ENCODE measurements around the gene ALAS1. TPM values are rescaled to one million over a fixed set of nuclear protein-coding genes. Genes with fewer than 3 reads are reported as not detected.

ALAS1 gene
- total RNA-seq, 6 experiments from 2014 or later: 73.4 to 783 (median 147) TPM

DNA sequence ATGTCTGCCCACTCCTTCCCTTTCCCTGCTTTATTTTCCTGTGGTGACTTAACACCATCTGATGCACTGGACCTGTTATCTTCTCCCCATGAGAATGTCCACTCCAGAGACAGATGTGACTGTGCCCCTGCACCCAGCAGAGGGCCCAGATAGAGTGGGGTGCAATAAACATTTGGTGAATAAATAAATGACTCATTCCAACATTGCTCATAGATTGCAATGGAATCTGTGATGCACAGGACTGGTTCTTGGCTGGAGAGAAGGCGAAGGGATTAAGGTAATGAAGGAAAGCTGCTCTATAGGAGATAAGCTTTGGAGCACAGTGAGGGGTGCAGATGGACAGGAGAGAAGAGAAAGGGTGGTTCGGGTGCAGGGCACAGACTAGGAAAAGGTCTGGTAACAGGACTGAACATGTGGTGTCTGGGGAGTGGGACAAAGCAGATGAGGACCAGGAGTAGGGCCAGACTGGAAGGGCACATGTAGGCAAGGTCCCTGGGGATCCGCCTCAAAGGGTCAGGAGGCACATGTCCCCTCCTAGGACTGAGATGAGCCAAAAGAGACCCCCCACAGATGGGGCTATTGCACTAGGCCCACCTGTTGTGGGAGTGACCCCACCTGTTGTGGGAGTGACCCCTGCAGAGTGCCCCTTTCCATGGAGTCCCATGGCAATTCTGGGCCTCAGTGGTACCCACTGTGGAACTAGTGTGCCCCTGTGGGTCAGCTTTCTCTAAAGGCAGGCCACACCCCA, 26.3 kb upstream of the ALAS1 start:
- Histone ChIP-seq H3K36me3 (no peaks in the 10 kb centered on the region), H3K4me1 (peaks cover 0 to 27% (median 6%) of the 10 kb centered on the region in 4 donors), H3K9me3 (no peaks in the 10 kb centered on the region), H3K4me3 (no peak overlapping the region), H3K27ac (peak overlapping the region in 1 of 3 donors; percentile 50), H3K27me3 (no peaks in the 10 kb centered on the region)
- TF ChIP-seq, protein P1, sequence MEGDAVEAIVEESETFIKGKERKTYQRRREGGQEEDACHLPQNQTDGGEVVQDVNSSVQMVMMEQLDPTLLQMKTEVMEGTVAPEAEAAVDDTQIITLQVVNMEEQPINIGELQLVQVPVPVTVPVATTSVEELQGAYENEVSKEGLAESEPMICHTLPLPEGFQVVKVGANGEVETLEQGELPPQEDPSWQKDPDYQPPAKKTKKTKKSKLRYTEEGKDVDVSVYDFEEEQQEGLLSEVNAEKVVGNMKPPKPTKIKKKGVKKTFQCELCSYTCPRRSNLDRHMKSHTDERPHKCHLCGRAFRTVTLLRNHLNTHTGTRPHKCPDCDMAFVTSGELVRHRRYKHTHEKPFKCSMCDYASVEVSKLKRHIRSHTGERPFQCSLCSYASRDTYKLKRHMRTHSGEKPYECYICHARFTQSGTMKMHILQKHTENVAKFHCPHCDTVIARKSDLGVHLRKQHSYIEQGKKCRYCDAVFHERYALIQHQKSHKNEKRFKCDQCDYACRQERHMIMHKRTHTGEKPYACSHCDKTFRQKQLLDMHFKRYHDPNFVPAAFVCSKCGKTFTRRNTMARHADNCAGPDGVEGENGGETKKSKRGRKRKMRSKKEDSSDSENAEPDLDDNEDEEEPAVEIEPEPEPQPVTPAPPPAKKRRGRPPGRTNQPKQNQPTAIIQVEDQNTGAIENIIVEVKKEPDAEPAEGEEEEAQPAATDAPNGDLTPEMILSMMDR (IDR thresholded peaks at IDR 0.05): no peak
- TF ChIP-seq POLR2A (IDR thresholded peaks at IDR 0.05): no peak
- 90% methylated on average over 2 of the region's 3 CpGs for WGBS (ENCODE audit: insufficient coverage, low coverage, low lambda C conversion rate, missing lambda C conversion rate)
- intact Hi-C loops (cut with DNase I): no loop called here
- ATAC-seq: peak in 1 of 4 donors; percentile 72
- peak in 1 of 3 donors; percentile 12 for DNase-seq

DNA sequence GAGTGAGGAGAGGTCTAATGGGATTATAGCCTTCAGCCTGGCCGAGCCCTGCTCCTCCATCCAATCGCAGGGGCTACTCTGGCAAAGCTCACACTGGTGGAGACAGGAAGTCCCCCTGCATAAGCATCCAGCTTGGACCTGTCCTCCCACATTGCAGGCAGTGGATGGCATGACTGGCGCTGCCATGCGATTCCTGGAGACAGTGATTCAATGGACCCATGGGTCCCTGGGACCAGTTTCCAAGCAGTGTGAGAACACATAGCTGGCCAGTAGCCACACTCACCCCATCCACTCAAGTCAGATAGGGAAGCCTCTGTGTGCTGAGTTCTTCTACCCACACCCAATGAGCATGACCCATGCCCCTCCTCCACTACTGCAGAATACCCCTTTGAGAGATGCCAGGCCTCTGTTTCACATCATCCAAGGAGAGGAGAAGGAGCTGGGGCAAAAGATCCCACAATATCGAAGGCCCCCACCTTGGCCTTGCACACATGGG, 25.6 kb upstream of the ALAS1 start:
- WGBS (ENCODE audit: insufficient coverage, low coverage, low lambda C conversion rate, missing lambda C conversion rate): no CpG with 5 or more reads among the region's 5 CpGs
- TF ChIP-seq, protein P1 (IDR thresholded peaks at IDR 0.05): no peak
- TF ChIP-seq POLR2A (IDR thresholded peaks at IDR 0.05): no peak
- intact Hi-C loops (cut with DNase I): no loop called here

DNA sequence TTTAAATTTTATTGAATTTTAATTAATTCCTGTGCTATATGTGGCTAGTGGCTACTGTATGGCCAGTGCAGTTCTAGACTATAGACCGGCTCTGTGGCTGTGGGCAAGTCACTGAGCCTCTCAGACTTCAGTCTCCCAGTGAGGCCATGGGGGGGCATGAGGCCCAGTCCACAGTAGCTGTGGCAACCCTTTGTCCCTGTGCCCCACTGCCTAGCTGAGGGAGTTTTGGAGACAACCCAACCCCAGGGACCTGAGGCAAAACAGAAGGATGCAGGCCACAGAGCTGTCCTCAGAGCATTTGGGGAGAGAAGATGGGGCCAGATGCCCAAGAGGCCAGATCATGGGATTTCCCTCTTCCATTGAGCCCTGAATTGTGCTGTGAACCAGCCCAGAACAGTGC, 24.9 kb upstream of the ALAS1 start:
- DNase-seq (peak in 2 of 3 donors; percentile 12 to 29), ATAC-seq (no peak)
- no peaks in the 10 kb centered on the region for H3K36me3 ChIP-seq
- TF ChIP-seq, protein P1 (IDR thresholded peaks at IDR 0.05): no peak
- no peak for TF ChIP-seq POLR2A (IDR thresholded peaks at IDR 0.05)
- H3K27ac ChIP-seq: no peak overlapping the region
- H3K27me3 ChIP-seq: no peaks in the 10 kb centered on the region
- no peak overlapping the region for H3K4me3 ChIP-seq
- no peaks in the 10 kb centered on the region for H3K9me3 ChIP-seq
- intact Hi-C loops (cut with DNase I): no loop called here
- H3K4me1 ChIP-seq: peaks cover 0 to 28% (median 7%) of the 10 kb centered on the region in 4 donors
- 100% methylated on average over 1 of the region's 1 CpG for WGBS (ENCODE audit: insufficient coverage, low coverage, low lambda C conversion rate, missing lambda C conversion rate)

More for the DNA sequence above, 25.6 kb upstream of the ALAS1 start:
- DNase-seq (peak in 1 of 3 donors; percentile 15), ATAC-seq (no peak)
- Histone ChIP-seq H3K27me3 (no peaks in the 10 kb centered on the region), H3K9me3 (no peaks in the 10 kb centered on the region), H3K27ac (no peak overlapping the region), H3K4me1 (peaks cover 0 to 24% (median 7%) of the 10 kb centered on the region in 4 donors), H3K36me3 (no peaks in the 10 kb centered on the region), H3K4me3 (no peak overlapping the region)

DNA sequence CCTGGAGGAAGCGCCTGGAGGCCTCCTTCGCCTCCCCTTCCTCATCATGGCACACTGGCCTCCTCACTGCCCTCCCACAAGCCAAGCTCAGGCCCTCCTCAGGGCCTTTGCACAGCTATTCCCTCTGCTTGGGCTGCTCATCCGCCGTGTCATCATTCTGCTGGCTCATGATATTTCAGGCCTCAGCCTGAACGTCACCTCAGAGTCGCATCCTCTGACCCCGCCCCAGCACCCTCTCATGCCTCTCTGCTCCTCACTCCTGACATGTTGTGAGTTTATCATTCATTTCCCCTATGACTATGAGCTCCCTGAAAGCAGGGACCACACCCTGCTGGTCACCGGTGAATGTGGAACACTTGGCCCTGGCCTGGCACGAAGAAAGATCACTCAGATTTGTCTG, 23.1 kb upstream of the ALAS1 start:
- ATAC-seq: no peak
- peak in 2 of 3 donors; percentile 12 to 46 for DNase-seq
- TF ChIP-seq POLR2A (IDR thresholded peaks at IDR 0.05): no peak
- TF ChIP-seq, protein P1 (IDR thresholded peaks at IDR 0.05): no peak
- 74% methylated on average over 4 of the region's 9 CpGs for WGBS (ENCODE audit: insufficient coverage, low coverage, low lambda C conversion rate, missing lambda C conversion rate)
- Histone ChIP-seq H3K27me3 (no peaks in the 10 kb centered on the region), H3K27ac (no peak overlapping the region), H3K36me3 (no peaks in the 10 kb centered on the region), H3K4me3 (no peak overlapping the region), H3K4me1 (peaks cover 0 to 45% (median 13%) of the 10 kb centered on the region in 4 donors), H3K9me3 (no peaks in the 10 kb centered on the region)
- intact Hi-C loops (cut with DNase I): no loop called here
